PC-9 (cell line): ENCODE measurements around the gene SIK2. TPM values are rescaled to one million over a fixed set of nuclear protein-coding genes. Genes with fewer than 3 reads are reported as not detected.

Experiments used
- BruUV-seq: library from RNA; stranded (reverse); fragments of 400-500 nt; replicated peaks from 2 replicates; lab custom pipeline; 2021; lab: Mats Ljungman, UMichigan
- CTCF ChIA-PET: fragments of 300-600 bp; sonication (Branson Sonifier 250); formaldehyde crosslinking; loops from one replicate; lab custom pipeline; 2022; ENCODE audit warnings: antibody characterized with exemption; lab: Charles Lee
- POLR2A ChIA-PET: fragments of 300-600 bp; sonication (Branson Sonifier 250); formaldehyde crosslinking; loops from one replicate; lab custom pipeline; 2022; ENCODE audit warnings: antibody characterized with exemption; ENCODE audit not compliant: unreplicated experiment; lab: Charles Lee
- DNase-seq, 2 experiments: peaks; one replicate each; pipeline versions ENCODE4 v3.0.0 to v3.0.0-alpha.2; 2015 to 2022; ENCODE audit warnings: mixed read lengths in 1 of 2
- H2AFZ ChIP-seq: fragments of 200-600 bp; sonication (generic); 2 replicates; pipeline ENCODE4 v1.8.1; 2017; ENCODE audit warnings: antibody characterized with exemption
- H3F3A ChIP-seq: fragments of 200-600 bp; sonication (generic); 2 replicates; pipeline ENCODE4 v1.8.1; 2017; ENCODE audit warnings: antibody characterized with exemption, mild to moderate bottlenecking, low read depth; ENCODE audit not compliant: insufficient read depth
- H3K27ac ChIP-seq: fragments of 200-600 bp; sonication (generic); 2 replicates; pipeline ENCODE4 v1.6.1; 2016; ENCODE audit warnings: mixed run types
- H3K27me3 ChIP-seq: fragments of 200-600 bp; sonication (generic); 2 replicates; pipeline ENCODE4 v1.6.1; 2016; ENCODE audit warnings: low read depth, mixed run types; ENCODE audit not compliant: insufficient read depth
- H3K36me3 ChIP-seq: fragments of 200-600 bp; sonication (generic); 2 replicates; pipeline ENCODE4 v1.6.1; 2016; ENCODE audit warnings: low read depth, mixed run types
- H3K4me1 ChIP-seq: fragments of 200-600 bp; sonication (generic); replicated peaks from 2 replicates; pipeline ENCODE4 v1.6.1; 2016; ENCODE audit warnings: mixed run types; ENCODE audit not compliant: insufficient read depth
- H3K4me2 ChIP-seq: fragments of 200-600 bp; sonication (generic); 2 replicates; pipeline ENCODE4 v1.6.1; 2017; ENCODE audit warnings: mixed run types
- H3K4me3 ChIP-seq: fragments of 200-600 bp; sonication (generic); 2 replicates; pipeline ENCODE4 v1.6.1; 2016; ENCODE audit warnings: mixed run types
- H3K79me2 ChIP-seq: fragments of 200-600 bp; sonication (generic); 2 replicates; pipeline ENCODE4 v1.6.1; 2017; ENCODE audit warnings: low read depth, mixed run types
- H3K9me2 ChIP-seq: fragments of 200-600 bp; sonication (generic); 2 replicates; pipeline ENCODE4 v1.8.1; 2017; ENCODE audit warnings: mild to moderate bottlenecking; ENCODE audit not compliant: insufficient read depth
- H3K9me3 ChIP-seq: fragments of 200-600 bp; sonication (generic); 2 replicates; pipeline ENCODE4 v1.8.1; 2016; ENCODE audit warnings: low read depth; ENCODE audit not compliant: insufficient read depth
- H4K20me1 ChIP-seq: fragments of 200-600 bp; sonication (generic); 2 replicates; pipeline ENCODE4 v1.8.1; 2017; ENCODE audit not compliant: insufficient read depth
- EZH2 ChIP-seq: fragments of 200-600 bp; sonication (generic); IDR thresholded peaks from 2 replicates; pipeline ENCODE4 v1.8.0; 2017; ENCODE audit warnings: antibody characterized with exemption, low read depth
- intact Hi-C: fragments of 100-400 bp; cut with micrococcal nuclease; formaldehyde crosslinking; loops from one replicate; pipeline ENCODE4 v1.10.0; 2022; ENCODE audit not compliant: unreplicated experiment
- total RNA-seq: library from RNA; stranded (reverse); gene quantifications from 2 replicates; pipeline ENCODE4 v1.2.3, GENCODE V29; 2021
- TF ChIP-seq, protein P1 (sequence below): fragments of 200-600 bp; sonication (generic); conservative IDR thresholded peaks from 2 replicates; pipeline ENCODE4 v1.6.1; 2017; ENCODE audit warnings: mixed run types, antibody characterized with exemption, mild to moderate bottlenecking, moderate library complexity

SIK2 gene
- total RNA-seq, 1 experiment from 2014 or later, result 16.2 TPM

DNA sequence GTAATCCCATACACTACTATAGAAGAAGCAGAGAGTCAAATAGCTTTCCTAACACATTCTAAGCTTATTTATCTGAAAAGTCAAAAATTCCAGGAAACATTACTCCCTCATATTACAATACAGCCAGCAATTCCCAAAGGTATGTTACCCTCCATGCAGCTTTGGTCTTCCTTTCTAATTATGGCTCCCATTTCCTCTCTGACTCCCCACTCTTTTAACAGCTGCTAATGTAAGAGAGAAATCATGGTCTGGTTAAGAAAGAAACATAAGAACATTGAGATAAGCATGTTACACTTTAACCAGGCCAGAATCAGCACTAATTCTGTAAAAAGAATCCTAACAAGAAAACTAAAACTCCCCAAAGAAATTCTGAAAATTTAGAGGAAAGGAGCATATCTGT is 157.1 kb downstream of the SIK2 start:
- TF ChIP-seq EZH2, result no peak
- TF ChIP-seq, protein P1, sequence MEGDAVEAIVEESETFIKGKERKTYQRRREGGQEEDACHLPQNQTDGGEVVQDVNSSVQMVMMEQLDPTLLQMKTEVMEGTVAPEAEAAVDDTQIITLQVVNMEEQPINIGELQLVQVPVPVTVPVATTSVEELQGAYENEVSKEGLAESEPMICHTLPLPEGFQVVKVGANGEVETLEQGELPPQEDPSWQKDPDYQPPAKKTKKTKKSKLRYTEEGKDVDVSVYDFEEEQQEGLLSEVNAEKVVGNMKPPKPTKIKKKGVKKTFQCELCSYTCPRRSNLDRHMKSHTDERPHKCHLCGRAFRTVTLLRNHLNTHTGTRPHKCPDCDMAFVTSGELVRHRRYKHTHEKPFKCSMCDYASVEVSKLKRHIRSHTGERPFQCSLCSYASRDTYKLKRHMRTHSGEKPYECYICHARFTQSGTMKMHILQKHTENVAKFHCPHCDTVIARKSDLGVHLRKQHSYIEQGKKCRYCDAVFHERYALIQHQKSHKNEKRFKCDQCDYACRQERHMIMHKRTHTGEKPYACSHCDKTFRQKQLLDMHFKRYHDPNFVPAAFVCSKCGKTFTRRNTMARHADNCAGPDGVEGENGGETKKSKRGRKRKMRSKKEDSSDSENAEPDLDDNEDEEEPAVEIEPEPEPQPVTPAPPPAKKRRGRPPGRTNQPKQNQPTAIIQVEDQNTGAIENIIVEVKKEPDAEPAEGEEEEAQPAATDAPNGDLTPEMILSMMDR, result no peak
- no peak for DNase-seq
- intact Hi-C loops, result no loop called here
- ChIA-PET CTCF (no interaction called here), POLR2A (interaction anchor here (0.5 kb wide), 1 partner anchor 15 kb away, joined by 4 read pairs; no protein-coding TSS in a partner anchor)
- Histone ChIP-seq H3K79me2 (peaks cover 21% of the 10 kb centered on the region), H3F3A (no peaks in the 10 kb centered on the region), H3K9me3 (no peaks in the 10 kb centered on the region), H4K20me1 (no peaks in the 10 kb centered on the region), H3K4me3 (no peak overlapping the region), H2AFZ (no peak overlapping the region), H3K4me2 (no peak overlapping the region), H3K27ac (no peak overlapping the region), H3K36me3 (peaks cover 66% of the 10 kb centered on the region), H3K9me2 (no peaks in the 10 kb centered on the region), H3K4me1 (peaks cover 9% of the 10 kb centered on the region), H3K27me3 (no peaks in the 10 kb centered on the region)
- BruUV-seq, result no TSS peak

DNA sequence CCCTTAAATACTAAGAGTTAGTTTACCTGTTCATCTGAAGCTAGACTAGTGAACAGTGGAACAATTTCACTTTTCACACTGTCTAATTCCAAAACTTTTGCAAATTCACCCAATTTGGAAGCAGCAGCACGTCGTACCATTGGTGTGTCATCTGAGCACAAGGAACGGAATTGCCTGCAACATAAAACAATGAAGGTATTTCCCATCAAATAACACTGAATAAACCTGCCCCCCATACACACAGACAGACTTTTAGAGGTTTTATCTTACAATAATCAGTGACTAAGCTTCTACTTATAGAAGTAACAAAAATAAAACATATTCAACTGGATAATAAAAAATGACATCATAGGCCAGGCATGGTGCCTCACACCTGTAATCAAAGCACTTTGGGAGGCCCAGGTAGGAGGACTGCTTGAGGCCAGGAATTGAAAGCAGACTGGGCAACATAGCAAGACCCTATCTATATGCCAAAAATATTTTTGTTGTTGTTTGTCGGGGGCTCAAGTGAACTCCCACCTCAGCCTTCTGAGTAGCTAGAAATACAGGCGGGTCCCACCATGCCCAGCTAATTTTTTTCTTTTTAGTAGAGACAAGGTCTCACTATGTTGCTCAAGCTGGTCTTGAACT is 157.6 kb downstream of the SIK2 start:
- no peak overlapping the region for H3K4me2 ChIP-seq
- no peaks in the 10 kb centered on the region for H3K9me2 ChIP-seq
- no peak overlapping the region for H3K4me3 ChIP-seq
- no peak for TF ChIP-seq EZH2
- TF ChIP-seq, protein P1, result no peak
- H3K36me3 ChIP-seq, result peaks cover 62% of the 10 kb centered on the region
- no peaks in the 10 kb centered on the region for H3K27me3 ChIP-seq
- DNase-seq, result no peak
- ChIA-PET POLR2A (interaction anchor here (0.5 to 0.7 kb wide), 3 partner anchors 13 to 15 kb away, joined by 4 to 7 read pairs (median 7); no protein-coding TSS in a partner anchor), CTCF (no interaction called here)
- 0 out of 2 replicates have a peak, but pooled peaks cover 3% of the 10 kb centered on the region for H4K20me1 ChIP-seq
- BruUV-seq, result no TSS peak
- intact Hi-C loops, result no loop called here
- H3K79me2 ChIP-seq, result peaks cover 26% of the 10 kb centered on the region
- peaks cover 14% of the 10 kb centered on the region for H3K4me1 ChIP-seq
- H3K27ac ChIP-seq, result no peak overlapping the region
- no peaks in the 10 kb centered on the region for H3F3A ChIP-seq
- H2AFZ ChIP-seq, result no peak overlapping the region
- H3K9me3 ChIP-seq, result no peaks in the 10 kb centered on the region

DNA sequence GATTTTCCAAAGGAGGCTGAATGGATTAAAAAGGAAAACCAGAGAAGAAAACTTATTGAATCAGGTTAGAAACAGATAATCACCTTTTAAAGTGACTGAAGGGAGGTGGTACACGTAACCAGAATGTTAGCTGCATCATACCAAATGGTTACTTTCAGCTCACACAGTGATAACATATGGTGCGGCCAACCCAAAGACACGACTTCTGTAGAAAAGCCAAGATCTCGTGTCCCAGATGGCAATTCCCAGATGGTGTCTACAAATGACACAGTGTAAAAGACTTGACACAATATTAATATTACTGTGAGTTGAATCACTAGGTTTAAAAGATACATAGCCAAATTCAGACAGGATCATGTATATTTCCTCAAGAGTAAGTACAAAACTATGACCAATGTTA is 158.8 kb downstream of the SIK2 start:
- Histone ChIP-seq H3K9me2 (no peaks in the 10 kb centered on the region), H3F3A (no peaks in the 10 kb centered on the region), H4K20me1 (0 out of 2 replicates have a peak, but pooled peaks cover 8% of the 10 kb centered on the region), H3K27me3 (no peaks in the 10 kb centered on the region), H3K4me1 (peaks cover 16% of the 10 kb centered on the region), H3K36me3 (peaks cover 56% of the 10 kb centered on the region), H3K4me2 (no peak overlapping the region), H3K27ac (no peak overlapping the region), H3K79me2 (peaks cover 37% of the 10 kb centered on the region), H3K9me3 (no peaks in the 10 kb centered on the region), H3K4me3 (no peak overlapping the region), H2AFZ (no peak overlapping the region)
- BruUV-seq, result no TSS peak
- DNase-seq, result no peak
- POLR2A ChIA-PET, result no interaction called here
- TF ChIP-seq EZH2, result no peak
- TF ChIP-seq, protein P1, result no peak
- intact Hi-C loops, result no loop called here
- CTCF ChIA-PET, result no interaction called here
